ENCODE measurements around the gene AMZ1.

DNA sequence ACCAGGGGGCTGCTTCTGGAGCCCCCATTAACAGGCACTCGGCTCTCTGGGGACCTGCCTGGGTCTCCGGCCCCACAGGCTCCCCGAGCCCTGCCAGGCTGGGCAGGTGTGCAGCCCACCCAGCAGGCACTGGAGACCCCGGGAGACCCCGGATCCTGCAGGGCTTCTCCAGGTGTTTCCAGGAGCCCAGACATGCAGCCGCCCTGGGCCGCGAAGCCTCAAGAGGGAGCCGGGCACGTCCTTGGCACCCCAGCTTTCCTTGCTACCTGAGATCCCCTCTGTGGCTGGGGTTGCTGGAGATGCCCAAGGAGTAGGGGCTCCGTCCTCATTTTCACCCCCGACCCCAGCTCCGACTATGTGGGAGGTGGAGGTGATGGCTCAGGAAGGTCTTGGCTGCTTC lies 7.7 kb upstream of the AMZ1 start:
- TF ChIP-seq, protein P1, sequence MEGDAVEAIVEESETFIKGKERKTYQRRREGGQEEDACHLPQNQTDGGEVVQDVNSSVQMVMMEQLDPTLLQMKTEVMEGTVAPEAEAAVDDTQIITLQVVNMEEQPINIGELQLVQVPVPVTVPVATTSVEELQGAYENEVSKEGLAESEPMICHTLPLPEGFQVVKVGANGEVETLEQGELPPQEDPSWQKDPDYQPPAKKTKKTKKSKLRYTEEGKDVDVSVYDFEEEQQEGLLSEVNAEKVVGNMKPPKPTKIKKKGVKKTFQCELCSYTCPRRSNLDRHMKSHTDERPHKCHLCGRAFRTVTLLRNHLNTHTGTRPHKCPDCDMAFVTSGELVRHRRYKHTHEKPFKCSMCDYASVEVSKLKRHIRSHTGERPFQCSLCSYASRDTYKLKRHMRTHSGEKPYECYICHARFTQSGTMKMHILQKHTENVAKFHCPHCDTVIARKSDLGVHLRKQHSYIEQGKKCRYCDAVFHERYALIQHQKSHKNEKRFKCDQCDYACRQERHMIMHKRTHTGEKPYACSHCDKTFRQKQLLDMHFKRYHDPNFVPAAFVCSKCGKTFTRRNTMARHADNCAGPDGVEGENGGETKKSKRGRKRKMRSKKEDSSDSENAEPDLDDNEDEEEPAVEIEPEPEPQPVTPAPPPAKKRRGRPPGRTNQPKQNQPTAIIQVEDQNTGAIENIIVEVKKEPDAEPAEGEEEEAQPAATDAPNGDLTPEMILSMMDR (IDR thresholded peaks at IDR 0.05): no peak
- TF ChIP-seq POLR2A (IDR thresholded peaks at IDR 0.05) (no peak), EP300 (IDR thresholded peaks at IDR 0.05) (no peak)
